D721Med (cell line): Measurements from ENCODE around the gene TTLL11.

Source experiments
- DNase-seq: peaks from one replicate; pipeline ENCODE4 v3.0.0; 2011; ENCODE audit warnings: low spot score; ENCODE audit not compliant: insufficient read length
- FAIRE-seq: peaks from 2 replicates; lab custom pipeline; 2011; peaks lifted over from hg19 to GRCh38; lab: Jason Lieb, UNC
- CTCF ChIP-seq: IDR thresholded peaks from 2 replicates; pipeline ENCODE4 v1.5.1; 2012; ENCODE audit warnings: mild to moderate bottlenecking, control low read depth; ENCODE audit not compliant: insufficient read depth; ENCODE audit errors: missing control alignments

The TTLL11 gene

GRCh38 chr9:121871431-121872025, 221.6 kb downstream of the TTLL11 start:
- FAIRE-seq: no peak
- DNase-seq: no peak
- no peak for TF ChIP-seq CTCF

- FAIRE-seq (no peak), DNase-seq (no peak)
- no peak for TF ChIP-seq CTCF
Observed at GRCh38 chr9:121870271-121870670, 222.8 kb downstream of the TTLL11 start.

DNA sequence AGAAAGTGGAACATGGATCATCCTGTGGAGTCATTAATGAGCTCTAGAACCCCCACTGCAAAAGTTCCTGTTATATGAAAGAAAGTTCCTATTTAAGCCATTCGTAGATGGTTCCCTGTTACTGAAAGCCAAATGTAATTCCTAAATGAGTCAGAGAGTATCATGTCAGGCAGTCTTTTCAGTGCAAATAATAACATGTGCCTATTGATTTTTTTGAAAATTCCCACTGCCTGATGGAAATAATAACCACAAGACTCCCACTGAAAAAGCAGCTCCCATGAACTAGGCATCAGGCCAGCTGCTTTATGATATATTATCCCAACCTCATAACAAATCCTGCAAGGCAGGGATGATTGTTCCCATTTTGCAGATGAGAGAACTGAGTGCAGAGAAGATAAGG, 224.5 kb downstream of the TTLL11 start:
- DNase-seq: no peak
- no peak for FAIRE-seq
- no peak for TF ChIP-seq CTCF

- FAIRE-seq (no peak), DNase-seq (no peak)
- TF ChIP-seq CTCF: no peak
Observed at GRCh38 chr9:121866927-121867326, 226.2 kb downstream of the TTLL11 start.

GRCh38 chr9:121865884-121866283, 227.2 kb downstream of the TTLL11 start:
- no peak for TF ChIP-seq CTCF
- FAIRE-seq (no peak), DNase-seq (no peak)

DNA sequence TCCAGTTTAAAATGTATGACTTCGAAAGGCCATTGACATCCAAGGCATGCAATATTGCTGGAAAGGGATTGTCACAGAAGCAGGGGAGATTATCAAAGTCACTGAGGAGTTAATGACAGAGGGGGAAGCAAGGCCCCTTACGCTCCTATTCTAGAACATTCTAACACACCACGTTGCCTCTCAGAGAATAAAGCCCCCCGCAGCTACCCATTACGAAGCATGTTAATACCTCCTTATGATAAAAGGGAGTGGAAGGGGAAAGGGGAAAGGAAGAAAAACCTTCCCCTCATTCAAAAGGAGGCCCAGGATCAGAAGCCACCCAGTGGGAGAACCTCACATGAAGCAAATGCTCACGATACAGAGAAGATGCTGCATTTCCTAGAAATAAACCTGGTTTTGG, 228.0 kb downstream of the TTLL11 start:
- DNase-seq: no peak
- FAIRE-seq: no peak
- no peak for TF ChIP-seq CTCF

- FAIRE-seq: no peak
- DNase-seq: no peak
- no peak for TF ChIP-seq CTCF
Observed at GRCh38 chr9:121863955-121864354, 229.2 kb downstream of the TTLL11 start.
